Muscle of arm (tissue), 12 donors: Measurements from ENCODE around the gene C15orf62. TPM values are rescaled to one million over a fixed set of nuclear protein-coding genes. Genes with fewer than 3 reads are reported as not detected.
A peak's percentile ranks its signal among the peaks of the same experiment; 100 is the strongest.

Source experiments
- DNase-seq: peaks from one replicate; pipeline ENCODE4 v3.0.0-alpha.2; 2013
- polyA plus RNA-seq, 12 donors: library from polyadenylated mRNA; unstranded; fragments of 120-200 nt; gene quantifications; one replicate each; pipeline ENCODE4 v1.2.1, GENCODE V29; 2013; ENCODE audit not compliant: insufficient read length in 12 of 12

The C15orf62 gene
- polyA plus RNA-seq, 12 donors, result 0.74 to 3.8 (median 1.2) TPM; not detected in 2

GRCh38 chr15:40754883-40755811 is 14.6 kb upstream of the C15orf62 start, which contains the start of gene RMDN3:
RMDN3 (minus strand) TSS chr15:40755254; CDS start chr15:40754783, 471 bp downstream.
- DNase-seq, result peak; percentile 98

GRCh38 chr15:40755812-40756208 is 14.0 kb upstream of the C15orf62 start:
- DNase-seq, result no peak

GRCh38 chr15:40756938-40757337 is 12.8 kb upstream of the C15orf62 start:
- no peak for DNase-seq

GRCh38 chr15:40759961-40760360 is 9.8 kb upstream of the C15orf62 start:
- no peak for DNase-seq

GRCh38 chr15:40762919-40763800 is 6.6 kb upstream of the C15orf62 start:
- DNase-seq, result peak; percentile 71

GRCh38 chr15:40763801-40764628 is 5.8 kb upstream of the C15orf62 start, which contains the start of gene GCHFR:
GCHFR (plus strand) TSS chr15:40764068; CDS start chr15:40764181, 113 bp downstream.
- DNase-seq, result peak; percentile 74

- DNase-seq, result no peak
Measured at GRCh38 chr15:40764629-40765103, 5.1 kb upstream of the C15orf62 start.

- no peak for DNase-seq
Measured at GRCh38 chr15:40766194-40766815, 3.5 kb upstream of the C15orf62 start.

GRCh38 chr15:40766906-40767837 is 2.6 kb upstream of the C15orf62 start:
- DNase-seq, result no peak

- no peak for DNase-seq
Measured at GRCh38 chr15:40767838-40768500, 1.8 kb upstream of the C15orf62 start.

GRCh38 chr15:40768521-40769273 is 1.1 kb upstream of the C15orf62 start:
- no peak for DNase-seq

- no peak for DNase-seq
Measured at GRCh38 chr15:40770147-40770721, 454 bp downstream of the C15orf62 start.

GRCh38 chr15:40771242-40771641 is 1.5 kb downstream of the C15orf62 start:
- DNase-seq, result no peak

GRCh38 chr15:40772014-40772413 is 2.2 kb downstream of the C15orf62 start:
- DNase-seq, result no peak

GRCh38 chr15:40773496-40773895 is 3.7 kb downstream of the C15orf62 start:
- no peak for DNase-seq

- no peak for DNase-seq
Measured at GRCh38 chr15:40773902-40774301, 4.1 kb downstream of the C15orf62 start.

GRCh38 chr15:40775007-40775406 is 5.2 kb downstream of the C15orf62 start:
- DNase-seq, result no peak
